ENCODE measurements around the gene KDSR. TPM values are rescaled to one million over a fixed set of nuclear protein-coding genes. Genes with fewer than 3 reads are reported as not detected.

The KDSR gene
- total RNA-seq, 1 donor from 2014 or later: 38.7 TPM

- TF ChIP-seq CTCF (IDR thresholded peaks at IDR 0.05; ENCODE audit: unreplicated experiment): no peak
- H3K9me3 Mint-ChIP-seq (ENCODE audit: low read depth): no peaks in the 10 kb centered on the region
- no peak overlapping the region for H3K27ac Mint-ChIP-seq
- H3K27me3 Mint-ChIP-seq: no peaks in the 10 kb centered on the region
- DNase-seq (ENCODE audit: low spot score, unreplicated experiment): no peak
- no peaks in the 10 kb centered on the region for H3K4me1 Mint-ChIP-seq (ENCODE audit: low read depth)
- H3K4me3 Mint-ChIP-seq (ENCODE audit: low read depth): no peak overlapping the region
- H3K36me3 Mint-ChIP-seq (ENCODE audit: insufficient read depth): peaks cover 14% of the 10 kb centered on the region
Observed at GRCh38 chr18:63405986-63406385, 39.0 kb upstream of the KDSR start.

DNA sequence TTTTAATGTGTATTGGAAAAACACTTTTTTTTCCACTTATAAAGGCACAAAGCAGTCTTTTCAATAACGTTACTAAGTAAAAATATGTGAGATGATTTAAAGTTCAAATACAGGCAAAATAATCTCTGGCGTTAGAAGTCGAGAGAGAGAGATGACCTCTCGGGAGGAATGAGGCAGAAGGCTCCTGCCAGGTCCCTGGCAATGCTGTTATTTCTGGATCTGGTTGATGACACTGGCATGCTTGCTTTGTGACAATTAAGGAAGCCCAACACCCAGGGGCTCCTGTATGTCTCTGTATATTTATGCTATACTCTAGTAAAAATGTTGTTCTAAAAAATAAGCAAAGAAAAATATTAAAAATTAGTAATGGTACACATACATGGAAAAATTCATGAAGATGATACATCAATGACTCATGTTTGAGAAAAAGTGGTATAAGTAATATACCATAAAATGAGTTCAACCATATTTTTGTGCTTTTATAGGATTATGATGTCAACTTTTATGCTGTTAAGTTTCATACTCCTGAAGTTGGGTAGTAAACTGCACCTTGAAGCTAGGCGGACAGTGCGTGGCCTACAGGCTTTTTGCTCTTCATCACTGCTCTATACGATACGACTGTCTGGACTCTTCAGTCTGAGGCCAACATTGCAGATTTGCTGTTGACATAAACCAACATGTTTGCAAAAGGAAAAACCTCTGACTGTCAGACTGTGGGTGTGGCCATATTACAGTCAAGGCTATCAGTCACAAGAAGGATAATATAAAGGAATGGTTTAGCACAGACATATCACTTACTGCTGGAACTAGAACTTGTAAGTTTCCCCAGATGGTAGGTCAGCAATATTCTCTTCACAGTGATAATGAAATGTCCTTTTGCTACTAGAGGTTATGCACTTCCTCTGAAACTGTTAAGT, 35.5 kb upstream of the KDSR start:
- Mint-ChIP-seq H3K4me1 (ENCODE audit: low read depth) (no peaks in the 10 kb centered on the region), H3K9me3 (ENCODE audit: low read depth) (no peaks in the 10 kb centered on the region), H3K4me3 (ENCODE audit: low read depth) (no peak overlapping the region), H3K27me3 (no peaks in the 10 kb centered on the region), H3K27ac (no peak overlapping the region), H3K36me3 (ENCODE audit: insufficient read depth) (peaks cover 26% of the 10 kb centered on the region)
- no peak for TF ChIP-seq CTCF (IDR thresholded peaks at IDR 0.05; ENCODE audit: unreplicated experiment)
- DNase-seq (ENCODE audit: low spot score, unreplicated experiment): no peak

DNA sequence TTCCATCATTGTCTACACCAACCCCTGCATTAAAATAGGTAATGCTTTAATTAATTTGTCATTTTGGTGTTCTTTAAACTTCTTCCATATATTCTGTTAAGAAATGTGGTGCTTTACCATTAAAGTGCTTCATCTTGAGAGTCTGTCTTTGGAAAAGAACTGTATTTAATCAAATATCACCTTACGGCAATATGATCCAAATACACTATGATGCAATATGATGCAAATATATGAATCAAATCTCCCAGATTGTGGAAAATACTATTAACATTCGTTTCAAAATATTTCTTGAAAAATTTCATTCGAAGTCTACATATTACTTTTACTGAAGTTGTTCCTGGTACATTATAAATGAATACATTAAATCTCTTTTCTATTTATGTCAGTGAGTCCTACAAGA, 32.3 kb upstream of the KDSR start:
- no peak overlapping the region for H3K27ac Mint-ChIP-seq
- TF ChIP-seq CTCF (IDR thresholded peaks at IDR 0.05; ENCODE audit: unreplicated experiment): no peak
- H3K9me3 Mint-ChIP-seq (ENCODE audit: low read depth): no peaks in the 10 kb centered on the region
- no peaks in the 10 kb centered on the region for H3K27me3 Mint-ChIP-seq
- H3K4me3 Mint-ChIP-seq (ENCODE audit: low read depth): no peak overlapping the region
- DNase-seq (ENCODE audit: low spot score, unreplicated experiment): no peak
- H3K4me1 Mint-ChIP-seq (ENCODE audit: low read depth): no peaks in the 10 kb centered on the region
- peaks cover 28% of the 10 kb centered on the region for H3K36me3 Mint-ChIP-seq (ENCODE audit: insufficient read depth)

- no peak for DNase-seq (ENCODE audit: low spot score, unreplicated experiment)
- no peak overlapping the region for H3K4me3 Mint-ChIP-seq (ENCODE audit: low read depth)
- H3K27ac Mint-ChIP-seq: no peak overlapping the region
- TF ChIP-seq CTCF (IDR thresholded peaks at IDR 0.05; ENCODE audit: unreplicated experiment): no peak
- peaks cover 18% of the 10 kb centered on the region for H3K36me3 Mint-ChIP-seq (ENCODE audit: insufficient read depth)
- no peaks in the 10 kb centered on the region for H3K9me3 Mint-ChIP-seq (ENCODE audit: low read depth)
- no peaks in the 10 kb centered on the region for H3K27me3 Mint-ChIP-seq
- H3K4me1 Mint-ChIP-seq (ENCODE audit: low read depth): no peaks in the 10 kb centered on the region
Observed at GRCh38 chr18:63397349-63397748, 30.3 kb upstream of the KDSR start.

GRCh38 chr18:63395503-63395902, 28.5 kb upstream of the KDSR start:
- H3K36me3 Mint-ChIP-seq (ENCODE audit: insufficient read depth): peaks cover 19% of the 10 kb centered on the region
- no peaks in the 10 kb centered on the region for H3K9me3 Mint-ChIP-seq (ENCODE audit: low read depth)
- no peaks in the 10 kb centered on the region for H3K27me3 Mint-ChIP-seq
- no peak overlapping the region for H3K27ac Mint-ChIP-seq
- TF ChIP-seq CTCF (IDR thresholded peaks at IDR 0.05; ENCODE audit: unreplicated experiment): no peak
- DNase-seq (ENCODE audit: low spot score, unreplicated experiment): no peak
- H3K4me1 Mint-ChIP-seq (ENCODE audit: low read depth): no peaks in the 10 kb centered on the region
- H3K4me3 Mint-ChIP-seq (ENCODE audit: low read depth): no peak overlapping the region
